ENCODE measurements around the gene NUP210L.

DNA sequence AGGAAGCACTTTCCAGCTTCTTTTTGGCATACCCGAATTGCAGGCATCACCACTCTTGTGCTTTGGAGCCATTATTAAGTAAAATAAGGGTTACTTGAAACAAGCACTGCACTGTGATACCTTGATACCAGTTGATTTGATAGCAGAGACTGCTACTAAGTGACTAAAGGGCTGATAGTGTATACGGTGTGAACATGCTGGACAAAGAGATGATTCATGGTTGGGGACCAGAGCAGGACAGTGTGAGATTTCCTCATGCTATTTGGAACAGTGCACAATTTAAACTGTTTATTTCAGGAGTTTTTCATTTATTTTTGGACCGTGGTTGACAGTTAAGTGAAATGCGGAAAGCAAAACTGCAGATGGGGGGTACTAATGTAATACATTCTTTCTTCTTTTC, 154.5 kb downstream of the NUP210L start:
- TF ChIP-seq FOXM1 (IDR thresholded peaks at IDR 0.05; ENCODE audit: borderline replicate concordance) (no peak), SUZ12 (IDR thresholded peaks at IDR 0.05) (no peak), ZNF384 (IDR thresholded peaks at IDR 0.05) (no peak), HDGF (IDR thresholded peaks at IDR 0.05; ENCODE audit: borderline replicate concordance) (no peak), SP1 (IDR thresholded peaks at IDR 0.05) (no peak), ARNT (IDR thresholded peaks at IDR 0.05) (no peak)

All from HEK293T (cell line).